ENCODE measurements around the gene CCBE1.

DNA sequence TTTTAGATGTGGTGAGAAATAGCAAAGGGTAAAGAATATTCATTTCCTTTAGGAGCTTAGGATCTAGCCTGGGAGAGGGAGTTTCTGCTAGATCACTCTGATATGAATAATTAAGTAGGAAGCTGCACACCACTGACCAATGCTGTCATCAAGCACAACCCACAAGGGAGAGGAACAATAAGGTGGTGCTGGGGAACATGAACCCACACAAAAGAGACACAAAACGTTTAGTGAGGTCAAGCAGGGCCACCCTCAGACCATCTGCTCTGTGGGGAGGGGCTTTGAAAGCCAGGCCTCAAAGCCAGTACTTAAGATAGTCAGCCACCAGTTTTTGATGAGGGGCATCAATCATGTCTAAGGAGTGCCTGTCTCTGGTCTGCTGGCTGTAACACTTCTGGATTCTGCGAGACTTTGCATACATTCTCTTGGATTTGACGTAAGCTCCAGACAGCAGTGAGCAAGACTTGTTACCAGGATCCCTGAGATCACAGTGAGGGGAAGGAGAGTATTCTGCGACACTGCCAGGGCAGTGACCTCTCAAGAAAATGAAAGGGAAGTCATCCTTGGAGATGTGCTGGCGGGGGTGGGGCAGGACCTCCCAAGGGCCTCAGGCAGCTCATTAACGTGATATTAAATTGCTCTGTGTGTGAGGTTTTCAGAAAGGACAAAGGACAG, 127.0 kb downstream of the CCBE1 start:
- TF ChIP-seq FOSL2 (IDR thresholded peaks at IDR 0.05; ENCODE audit: borderline replicate concordance, low read depth): no peak
- no peak for TF ChIP-seq RAD21 (IDR thresholded peaks at IDR 0.05; ENCODE audit: low read length)
- no peak for TF ChIP-seq CTCF (IDR thresholded peaks at IDR 0.05)
- no peak for TF ChIP-seq EP300 (IDR thresholded peaks at IDR 0.05; ENCODE audit: borderline replicate concordance in 1 of 2, low read depth in 1 of 2, low read length in 1 of 2)
- no peak for TF ChIP-seq FOXJ3 (CRISPR knock-in tag; IDR thresholded peaks at IDR 0.05)
- no peak for TF ChIP-seq REST (IDR thresholded peaks at IDR 0.05; ENCODE audit: low read depth, low read length)
- TF ChIP-seq, protein P1, sequence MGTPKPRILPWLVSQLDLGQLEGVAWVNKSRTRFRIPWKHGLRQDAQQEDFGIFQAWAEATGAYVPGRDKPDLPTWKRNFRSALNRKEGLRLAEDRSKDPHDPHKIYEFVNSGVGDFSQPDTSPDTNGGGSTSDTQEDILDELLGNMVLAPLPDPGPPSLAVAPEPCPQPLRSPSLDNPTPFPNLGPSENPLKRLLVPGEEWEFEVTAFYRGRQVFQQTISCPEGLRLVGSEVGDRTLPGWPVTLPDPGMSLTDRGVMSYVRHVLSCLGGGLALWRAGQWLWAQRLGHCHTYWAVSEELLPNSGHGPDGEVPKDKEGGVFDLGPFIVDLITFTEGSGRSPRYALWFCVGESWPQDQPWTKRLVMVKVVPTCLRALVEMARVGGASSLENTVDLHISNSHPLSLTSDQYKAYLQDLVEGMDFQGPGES (IDR thresholded peaks at IDR 0.05; ENCODE audit: low read depth, low read length): no peak
- TF ChIP-seq SIN3A (IDR thresholded peaks at IDR 0.05; ENCODE audit: borderline replicate concordance, low read depth, low read length): no peak
- no peak for TF ChIP-seq JUND (IDR thresholded peaks at IDR 0.05)
